BLaER1 treated with 17β-estradiol and CSF1 and Interleukin-3, amounts not matched to agents 10 nM and 100 nM (cell line): Measurements from ENCODE around the gene SLC6A13.

Experiments
- H3K27ac ChIP-seq, 11 experiments: shearing (Covaris generic); formaldehyde crosslinking; 2 replicates each; pipeline ENCODE4 v1.8.1; 2022
- H3K27me3 ChIP-seq, 11 experiments: shearing (Covaris generic); formaldehyde crosslinking; 2 replicates each; pipeline ENCODE4 v1.8.1; 2022
- H3K36me3 ChIP-seq, 11 experiments: shearing (Covaris generic); formaldehyde crosslinking; 2 replicates each; pipeline ENCODE4 v1.8.1; 2022
- H3K4me1 ChIP-seq, 10 experiments: shearing (Covaris generic); formaldehyde crosslinking; 2 replicates each; pipeline ENCODE4 v1.8.1; 2022
- H3K4me2 ChIP-seq, 11 experiments: shearing (Covaris generic); formaldehyde crosslinking; 2 replicates each; pipeline ENCODE4 v1.8.1; 2022
- H3K4me3 ChIP-seq, 10 experiments: shearing (Covaris generic); formaldehyde crosslinking; 2 replicates each; pipeline ENCODE4 v1.8.1; 2022
- H3K9ac ChIP-seq, 11 experiments: shearing (Covaris generic); formaldehyde crosslinking; 2 replicates each; pipeline ENCODE4 v1.8.1; 2022
- H3K9me3 ChIP-seq, 11 experiments: shearing (Covaris generic); formaldehyde crosslinking; replicated peaks in 1 of 11; 2 replicates each; pipeline ENCODE4 v1.8.1; 2022
- H4K20me1 ChIP-seq, 11 experiments: shearing (Covaris generic); formaldehyde crosslinking; 2 replicates each; pipeline ENCODE4 v1.8.1; 2022
- Cebpa-rat ChIP-seq, 11 experiments: shearing (Covaris generic); IDR thresholded peaks; 2 replicates each; pipeline ENCODE4 v1.8.1; 2022

Gene SLC6A13

DNA sequence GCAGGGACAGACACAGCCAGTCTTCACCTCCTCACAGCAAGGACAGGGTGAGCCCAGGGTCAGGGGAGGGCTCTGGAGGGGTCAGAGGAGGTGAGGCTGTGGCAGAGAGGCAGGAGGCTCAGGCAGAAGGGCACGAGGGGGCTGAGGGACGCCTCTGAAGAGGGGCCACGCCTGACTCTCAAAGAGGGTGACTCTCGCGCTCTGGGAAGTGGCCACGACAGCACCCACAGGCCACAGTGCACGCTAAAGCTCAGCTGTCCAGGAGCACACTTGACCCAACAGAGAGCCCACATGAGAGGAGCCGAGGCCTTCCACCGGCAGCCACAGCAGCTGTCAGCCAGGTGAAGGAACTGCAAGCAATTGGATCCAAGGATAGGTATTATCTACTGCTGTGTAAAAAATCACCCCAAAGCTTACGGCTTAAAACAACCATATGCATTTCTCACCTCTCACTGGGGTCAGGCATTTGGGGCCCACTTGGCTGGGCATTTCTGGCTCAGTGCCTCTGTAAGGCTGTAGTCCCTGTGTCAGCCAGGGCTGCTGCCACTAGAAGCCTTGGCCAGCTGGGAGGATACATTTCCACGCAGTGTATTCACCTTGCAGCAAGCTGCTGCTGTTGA, 76.5 kb downstream of the SLC6A13 start:
- Histone ChIP-seq H3K4me3 (no peak overlapping the region), H3K9me3 (peaks cover 0 to 13% (median 6%) of the 10 kb centered on the region in 11 experiments; a peak in 12 of 22 replicates), H3K9ac (no peak overlapping the region), H3K36me3 (no peaks in the 10 kb centered on the region), H4K20me1 (no peaks in the 10 kb centered on the region; a peak in 1 of 22 replicates), H3K4me2 (no peak overlapping the region), H3K27ac (no peak overlapping the region), H3K27me3 (no peaks in the 10 kb centered on the region), H3K4me1 (peaks cover 0 to 22% (median 8%) of the 10 kb centered on the region in 10 experiments; a peak in 13 of 20 replicates)
- TF ChIP-seq Cebpa-rat (IDR thresholded peaks at IDR 0.05) = no peak

- no peaks in the 10 kb centered on the region for H3K36me3 ChIP-seq
- H4K20me1 ChIP-seq = no peaks in the 10 kb centered on the region; a peak in 1 of 22 replicates
- peaks cover 0 to 13% (median 6%) of the 10 kb centered on the region in 11 experiments; a peak in 12 of 22 replicates for H3K9me3 ChIP-seq
- H3K27me3 ChIP-seq = no peaks in the 10 kb centered on the region
- peaks cover 3 to 27% (median 11%) of the 10 kb centered on the region in 10 experiments; a peak in 18 of 20 replicates for H3K4me1 ChIP-seq
- no peak overlapping the region for H3K4me3 ChIP-seq
- H3K4me2 ChIP-seq = no peak overlapping the region
- H3K9ac ChIP-seq = no peak overlapping the region
- H3K27ac ChIP-seq = no peak overlapping the region
- no peak for TF ChIP-seq Cebpa-rat (IDR thresholded peaks at IDR 0.05)
Measured at GRCh38 chr12:185576-185955, 77.1 kb downstream of the SLC6A13 start.

DNA sequence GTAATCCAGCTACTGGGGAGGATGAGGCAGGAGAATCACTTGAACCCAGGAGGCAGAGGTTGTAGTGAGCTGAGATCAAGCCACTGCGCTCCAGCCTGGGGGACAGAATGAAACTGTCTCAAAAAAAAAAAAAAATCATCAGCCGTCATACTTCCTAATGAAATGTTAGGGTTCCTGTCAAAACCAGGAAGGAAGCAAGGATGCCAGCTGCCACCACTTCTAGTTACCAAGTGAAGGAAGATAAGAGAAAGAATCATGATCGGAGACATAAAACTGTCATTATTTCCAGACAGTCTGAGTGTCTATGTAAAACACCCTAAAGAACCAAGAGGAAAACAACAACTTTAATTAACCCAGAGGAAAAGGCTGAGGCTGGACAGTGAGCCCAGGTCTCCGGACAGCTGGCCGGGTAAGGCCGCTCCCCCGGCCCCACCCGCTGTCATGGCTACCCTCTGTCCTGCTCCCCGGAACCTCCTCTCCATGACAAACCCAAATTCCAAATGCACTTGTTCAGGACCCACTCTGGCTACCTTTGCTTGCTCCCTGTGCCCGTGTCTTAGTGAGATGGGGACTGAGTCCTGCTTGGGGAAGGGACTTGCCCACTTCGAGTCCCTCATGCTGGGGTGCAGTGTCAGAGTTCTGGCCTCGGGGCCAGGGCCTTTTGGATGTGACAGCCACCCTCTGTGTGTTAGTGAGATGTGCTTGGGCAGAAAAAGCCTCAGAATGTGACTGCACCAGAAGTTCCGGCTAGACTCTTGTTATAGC, 77.6 kb downstream of the SLC6A13 start:
- Histone ChIP-seq H3K9ac (no peak overlapping the region), H3K4me1 (peaks cover 5 to 33% (median 15%) of the 10 kb centered on the region in 10 experiments; a peak in 18 of 20 replicates), H3K36me3 (no peaks in the 10 kb centered on the region), H3K4me3 (no peak overlapping the region), H3K4me2 (peak overlapping the region in 1 of 11 experiments; percentile 37; a peak in 3 of 22 replicates), H4K20me1 (no peaks in the 10 kb centered on the region; a peak in 1 of 22 replicates), H3K27ac (no peak overlapping the region), H3K27me3 (no peaks in the 10 kb centered on the region), H3K9me3 (peaks cover 0 to 13% (median 6%) of the 10 kb centered on the region in 11 experiments; a peak in 12 of 22 replicates)
- TF ChIP-seq Cebpa-rat (IDR thresholded peaks at IDR 0.05) = no peak

- Histone ChIP-seq H3K4me2 (peak overlapping the region in 5 of 11 experiments; percentile 29 to 68 (median 63); a peak in 12 of 22 replicates), H3K36me3 (no peaks in the 10 kb centered on the region), H4K20me1 (no peaks in the 10 kb centered on the region; a peak in 1 of 22 replicates), H3K4me3 (no peak overlapping the region), H3K9me3 (peaks cover 0 to 2% (median 0%) of the 10 kb centered on the region in 11 experiments; a peak in 2 of 22 replicates), H3K4me1 (peaks cover 6 to 39% (median 15%) of the 10 kb centered on the region in 10 experiments; a peak in 18 of 20 replicates), H3K27me3 (no peaks in the 10 kb centered on the region), H3K9ac (peak overlapping the region in 2 of 11 experiments; percentile 20 to 28; a peak in 2 of 22 replicates), H3K27ac (peak overlapping the region in 2 of 11 experiments; percentile 6 to 26; a peak in 1 of 22 replicates)
- TF ChIP-seq Cebpa-rat (IDR thresholded peaks at IDR 0.05) = no peak
Measured at GRCh38 chr12:182381-182892, 80.2 kb downstream of the SLC6A13 start.

DNA sequence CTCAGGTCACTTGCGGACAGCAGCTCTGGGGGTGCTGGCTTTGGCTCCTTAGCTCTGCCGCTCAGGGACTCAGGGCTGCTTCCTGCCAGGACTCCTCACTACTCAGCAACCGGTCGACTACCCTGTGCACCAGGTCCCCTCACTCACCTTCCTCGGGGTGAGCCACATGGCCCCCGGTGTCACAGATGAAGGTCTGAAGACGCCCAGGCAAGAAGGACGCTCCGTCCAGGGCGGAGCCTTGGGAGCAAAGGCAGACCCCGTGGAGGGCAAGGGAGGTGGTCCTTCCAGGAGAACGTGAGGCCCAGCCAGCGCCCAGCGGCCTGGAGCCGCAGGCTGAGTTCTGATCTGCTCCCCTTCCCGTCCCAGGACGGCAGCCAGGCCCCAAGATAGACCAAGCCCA, 80.7 kb downstream of the SLC6A13 start:
- Histone ChIP-seq H4K20me1 (no peaks in the 10 kb centered on the region; a peak in 1 of 22 replicates), H3K4me1 (peaks cover 9 to 44% (median 20%) of the 10 kb centered on the region in 10 experiments), H3K27me3 (no peaks in the 10 kb centered on the region), H3K9me3 (no peaks in the 10 kb centered on the region), H3K9ac (peak overlapping the region in 1 of 11 experiments; percentile 20; a peak in 1 of 22 replicates), H3K4me2 (peak overlapping the region in 5 of 11 experiments; percentile 29 to 68 (median 63); a peak in 12 of 22 replicates), H3K27ac (no peak overlapping the region), H3K36me3 (no peaks in the 10 kb centered on the region), H3K4me3 (no peak overlapping the region)
- TF ChIP-seq Cebpa-rat (IDR thresholded peaks at IDR 0.05) = no peak

DNA sequence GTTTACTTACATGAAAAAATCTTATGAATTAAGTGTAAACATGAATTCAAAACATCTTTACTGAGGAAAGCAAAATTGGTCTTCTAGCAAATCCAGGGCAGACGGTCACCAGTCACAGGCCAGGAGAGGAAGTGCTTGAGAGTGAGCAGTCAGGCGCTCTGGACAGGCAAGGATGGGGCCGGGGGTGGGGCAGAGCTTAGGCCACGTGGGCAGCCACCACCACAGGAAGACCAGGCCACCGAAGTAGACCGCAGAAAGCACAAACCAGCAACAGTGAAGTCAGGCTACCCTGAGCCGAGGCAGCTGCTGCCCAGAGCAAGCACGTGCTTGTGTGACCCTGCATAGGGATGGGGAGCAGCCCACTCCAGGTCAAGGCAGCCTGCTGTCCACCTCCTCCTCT, 82.2 kb downstream of the SLC6A13 start:
- H3K27ac ChIP-seq = no peak overlapping the region
- TF ChIP-seq Cebpa-rat (IDR thresholded peaks at IDR 0.05) = no peak
- H3K4me1 ChIP-seq = peaks cover 24 to 57% (median 34%) of the 10 kb centered on the region in 10 experiments
- no peaks in the 10 kb centered on the region for H3K27me3 ChIP-seq
- H3K4me3 ChIP-seq = no peak overlapping the region
- H3K9ac ChIP-seq = no peak overlapping the region
- H3K4me2 ChIP-seq = peak overlapping the region in 9 of 11 experiments; percentile 6 to 72 (median 41); a peak in 14 of 22 replicates
- no peaks in the 10 kb centered on the region for H3K9me3 ChIP-seq
- H4K20me1 ChIP-seq = no peaks in the 10 kb centered on the region; a peak in 2 of 22 replicates
- no peaks in the 10 kb centered on the region for H3K36me3 ChIP-seq

GRCh38 chr12:179885-180284, 82.8 kb downstream of the SLC6A13 start:
- H3K27ac ChIP-seq = no peak overlapping the region
- no peak overlapping the region for H3K9ac ChIP-seq
- peaks cover 26 to 55% (median 34%) of the 10 kb centered on the region in 10 experiments for H3K4me1 ChIP-seq
- no peaks in the 10 kb centered on the region for H3K36me3 ChIP-seq
- no peak for TF ChIP-seq Cebpa-rat (IDR thresholded peaks at IDR 0.05)
- H4K20me1 ChIP-seq = no peaks in the 10 kb centered on the region; a peak in 2 of 22 replicates
- H3K4me3 ChIP-seq = no peak overlapping the region
- no peaks in the 10 kb centered on the region for H3K27me3 ChIP-seq
- H3K4me2 ChIP-seq = peak overlapping the region in 4 of 11 experiments; percentile 42 to 72 (median 58); a peak in 7 of 22 replicates
- no peaks in the 10 kb centered on the region for H3K9me3 ChIP-seq

DNA sequence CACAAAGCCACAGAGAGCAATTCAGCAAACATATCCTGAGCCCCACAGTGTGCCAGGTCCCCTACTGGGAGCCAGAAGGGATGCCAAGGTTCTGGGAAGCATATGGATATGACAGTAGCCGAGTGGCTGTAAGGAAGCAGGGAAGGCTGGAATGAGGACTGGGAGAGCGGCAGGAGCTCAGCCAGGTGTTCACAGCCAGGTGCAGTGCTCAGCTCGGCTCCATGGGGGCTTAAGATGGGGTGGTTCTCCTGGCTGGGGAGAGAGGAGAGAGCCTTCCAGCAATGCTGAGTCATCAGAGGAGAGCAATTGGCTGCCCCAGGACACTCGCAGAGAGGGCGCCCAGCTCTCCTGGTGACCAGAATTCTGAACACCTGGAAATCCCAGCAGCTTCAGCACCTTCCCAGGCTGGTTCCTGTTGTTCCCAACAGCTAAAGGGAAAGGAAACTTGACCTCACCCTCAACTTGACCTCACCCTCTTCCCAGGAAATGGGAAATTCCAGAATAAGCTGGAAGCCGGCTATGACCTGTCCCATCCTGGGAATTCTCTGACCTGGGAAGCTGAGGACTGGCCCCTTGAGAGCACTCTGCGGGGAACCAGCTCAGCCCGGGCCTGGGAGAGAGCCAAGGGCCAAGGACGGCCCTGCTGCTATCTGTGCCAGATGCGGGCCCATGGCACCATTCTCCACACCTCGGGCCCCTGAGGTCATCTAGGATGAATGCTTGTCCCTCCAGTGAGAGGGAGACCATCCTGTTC, 83.3 kb downstream of the SLC6A13 start:
- Histone ChIP-seq H3K4me1 (peaks cover 27 to 51% (median 34%) of the 10 kb centered on the region in 10 experiments), H3K27ac (no peak overlapping the region), H3K4me3 (no peak overlapping the region), H3K4me2 (peak overlapping the region in 2 of 11 experiments; percentile 70 to 72; a peak in 3 of 22 replicates), H3K9me3 (no peaks in the 10 kb centered on the region), H3K27me3 (no peaks in the 10 kb centered on the region), H3K36me3 (no peaks in the 10 kb centered on the region), H4K20me1 (no peaks in the 10 kb centered on the region; a peak in 2 of 22 replicates), H3K9ac (no peak overlapping the region)
- TF ChIP-seq Cebpa-rat (IDR thresholded peaks at IDR 0.05) = no peak
